OCI-LY7 (cell line): ENCODE results near the gene ABCC11.

ENCODE experiments used
- EZH2phosphoT487 ChIP-seq: fragments of 200-600 bp; sonication (generic); IDR thresholded peaks from 2 replicates; pipeline ENCODE4 v1.6.1; 2018; ENCODE audit warnings: low read depth, borderline replicate concordance, mild to moderate bottlenecking, mixed run types, antibody characterized with exemption, low read length, moderate library complexity, mixed read lengths
- TF ChIP-seq, protein P1 (sequence below): fragments of 200-600 bp; sonication (generic); conservative IDR thresholded peaks from 2 replicates; pipeline ENCODE4 v1.5.1; 2014; ENCODE audit warnings: mild to moderate bottlenecking, antibody characterized with exemption, low read length, moderate library complexity, mixed read lengths

DNA sequence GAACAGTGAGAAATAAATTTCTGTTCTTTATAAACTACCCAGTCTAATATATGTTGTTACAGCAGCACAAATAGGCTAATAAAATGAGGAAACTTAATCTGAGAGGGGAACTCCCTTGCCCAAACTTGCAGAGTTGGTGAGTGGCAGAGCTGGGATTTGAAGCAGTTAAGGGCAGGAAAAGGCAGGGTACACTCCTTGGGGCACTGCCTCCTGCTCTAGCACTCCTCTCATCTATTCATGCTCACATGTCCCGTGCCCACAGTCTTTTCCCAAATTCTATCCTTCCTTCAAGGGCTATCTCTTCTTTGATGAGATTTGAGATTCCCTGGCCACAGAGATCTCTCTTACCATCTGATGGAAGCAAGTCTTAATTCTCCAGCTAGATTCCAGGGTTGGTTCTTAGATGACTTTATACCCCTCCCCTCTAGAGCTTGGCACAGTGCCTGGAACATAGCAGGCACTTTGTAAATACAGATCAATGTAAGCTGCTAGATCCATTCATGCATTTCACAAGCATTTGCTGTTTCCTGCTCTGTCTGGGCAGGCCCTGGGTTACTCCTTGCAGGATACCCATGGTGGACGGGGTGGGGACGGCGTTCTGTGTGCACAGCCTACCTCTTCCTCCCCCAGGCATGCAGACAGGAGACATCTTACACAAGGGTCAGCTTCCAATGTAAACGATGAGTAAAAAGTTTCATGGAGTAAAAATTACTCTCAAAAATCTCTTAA, 52.3 kb downstream of the ABCC11 start:
- TF ChIP-seq, protein P1, sequence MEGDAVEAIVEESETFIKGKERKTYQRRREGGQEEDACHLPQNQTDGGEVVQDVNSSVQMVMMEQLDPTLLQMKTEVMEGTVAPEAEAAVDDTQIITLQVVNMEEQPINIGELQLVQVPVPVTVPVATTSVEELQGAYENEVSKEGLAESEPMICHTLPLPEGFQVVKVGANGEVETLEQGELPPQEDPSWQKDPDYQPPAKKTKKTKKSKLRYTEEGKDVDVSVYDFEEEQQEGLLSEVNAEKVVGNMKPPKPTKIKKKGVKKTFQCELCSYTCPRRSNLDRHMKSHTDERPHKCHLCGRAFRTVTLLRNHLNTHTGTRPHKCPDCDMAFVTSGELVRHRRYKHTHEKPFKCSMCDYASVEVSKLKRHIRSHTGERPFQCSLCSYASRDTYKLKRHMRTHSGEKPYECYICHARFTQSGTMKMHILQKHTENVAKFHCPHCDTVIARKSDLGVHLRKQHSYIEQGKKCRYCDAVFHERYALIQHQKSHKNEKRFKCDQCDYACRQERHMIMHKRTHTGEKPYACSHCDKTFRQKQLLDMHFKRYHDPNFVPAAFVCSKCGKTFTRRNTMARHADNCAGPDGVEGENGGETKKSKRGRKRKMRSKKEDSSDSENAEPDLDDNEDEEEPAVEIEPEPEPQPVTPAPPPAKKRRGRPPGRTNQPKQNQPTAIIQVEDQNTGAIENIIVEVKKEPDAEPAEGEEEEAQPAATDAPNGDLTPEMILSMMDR: no peak
- no peak for TF ChIP-seq EZH2phosphoT487
